NCI-H526 treated with DMSO at 0.1 percent for 48 hours (cell line): ENCODE data around the gene MANSC4.

Source experiments
- DNase-seq: peaks from one replicate; lab custom pipeline; 2025; lab: John Stamatoyannopoulos, UW

Gene MANSC4

DNA sequence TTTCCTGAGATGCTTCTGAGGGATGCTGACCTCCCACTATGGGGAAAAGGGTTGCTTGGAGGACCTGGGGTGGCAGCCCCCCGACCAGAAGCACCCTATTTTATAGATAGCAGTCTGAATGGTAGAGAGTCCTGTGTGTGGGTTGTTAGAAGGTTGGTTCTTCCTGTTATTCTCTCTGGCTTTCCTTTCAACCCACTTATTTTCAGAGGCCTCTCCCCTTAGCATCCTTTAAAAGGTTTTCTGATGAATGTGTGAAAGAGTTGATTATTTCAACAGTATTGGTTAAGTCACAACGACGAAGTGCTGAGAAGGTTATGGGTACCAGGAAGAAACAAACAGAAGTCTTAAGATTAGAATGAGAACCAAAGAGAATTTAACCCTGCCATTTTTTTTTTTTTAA, 20.8 kb upstream of the MANSC4 start:
- no peak for DNase-seq

DNA sequence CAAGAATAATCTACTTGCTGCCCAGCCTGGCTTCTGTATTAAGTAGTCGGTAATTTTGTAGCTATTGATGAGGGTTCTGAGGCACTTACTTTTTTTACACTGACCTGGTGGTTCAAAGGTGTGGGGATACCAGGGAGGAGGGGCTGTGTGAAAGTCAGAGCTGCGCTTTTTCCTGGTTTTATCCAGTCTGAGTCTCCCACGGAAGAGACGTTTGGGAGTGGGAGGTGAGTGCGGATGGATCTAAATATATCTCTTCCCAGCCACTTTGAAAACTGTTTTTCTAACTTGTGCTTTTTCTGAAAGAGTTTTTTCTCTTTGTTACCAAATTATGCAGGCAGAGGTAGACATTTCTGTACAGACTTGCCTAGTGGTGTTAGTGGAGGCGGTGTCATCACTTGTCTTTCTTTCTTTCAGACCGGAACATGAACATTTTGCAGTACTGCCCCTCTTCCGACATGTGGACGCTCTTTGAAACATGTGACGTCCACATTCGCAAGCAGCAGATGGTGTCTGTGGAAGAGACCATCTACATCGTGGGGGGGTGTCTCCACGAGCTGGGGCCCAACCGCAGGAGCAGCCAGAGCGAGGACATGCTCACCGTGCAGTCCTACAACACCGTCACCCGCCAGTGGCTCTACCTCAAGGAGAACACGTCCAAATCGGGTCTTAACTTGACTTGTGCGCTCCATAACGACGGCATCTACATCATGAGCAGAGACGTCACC, 17.4 kb upstream of the MANSC4 start:
- DNase-seq: no peak

DNA sequence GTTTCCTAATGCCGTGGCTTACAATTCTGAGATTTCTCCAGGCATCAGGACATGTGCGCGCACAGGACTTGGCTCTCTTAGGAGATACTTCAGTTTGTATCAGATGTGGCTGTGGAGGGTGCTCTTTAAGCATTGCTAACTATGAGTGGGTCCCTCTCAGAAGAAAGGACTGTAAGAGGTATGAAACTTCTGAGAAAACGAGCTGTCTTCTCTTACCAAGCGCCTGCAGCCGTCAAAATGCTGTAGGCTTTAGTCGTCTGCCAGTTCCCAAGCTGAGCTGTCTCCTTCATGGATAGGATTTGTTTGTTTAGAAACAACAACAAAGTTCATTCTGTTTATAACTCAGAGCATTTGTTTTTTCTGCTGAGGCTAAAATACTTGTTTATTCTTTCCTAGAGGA, 16.1 kb upstream of the MANSC4 start:
- DNase-seq: no peak

DNA sequence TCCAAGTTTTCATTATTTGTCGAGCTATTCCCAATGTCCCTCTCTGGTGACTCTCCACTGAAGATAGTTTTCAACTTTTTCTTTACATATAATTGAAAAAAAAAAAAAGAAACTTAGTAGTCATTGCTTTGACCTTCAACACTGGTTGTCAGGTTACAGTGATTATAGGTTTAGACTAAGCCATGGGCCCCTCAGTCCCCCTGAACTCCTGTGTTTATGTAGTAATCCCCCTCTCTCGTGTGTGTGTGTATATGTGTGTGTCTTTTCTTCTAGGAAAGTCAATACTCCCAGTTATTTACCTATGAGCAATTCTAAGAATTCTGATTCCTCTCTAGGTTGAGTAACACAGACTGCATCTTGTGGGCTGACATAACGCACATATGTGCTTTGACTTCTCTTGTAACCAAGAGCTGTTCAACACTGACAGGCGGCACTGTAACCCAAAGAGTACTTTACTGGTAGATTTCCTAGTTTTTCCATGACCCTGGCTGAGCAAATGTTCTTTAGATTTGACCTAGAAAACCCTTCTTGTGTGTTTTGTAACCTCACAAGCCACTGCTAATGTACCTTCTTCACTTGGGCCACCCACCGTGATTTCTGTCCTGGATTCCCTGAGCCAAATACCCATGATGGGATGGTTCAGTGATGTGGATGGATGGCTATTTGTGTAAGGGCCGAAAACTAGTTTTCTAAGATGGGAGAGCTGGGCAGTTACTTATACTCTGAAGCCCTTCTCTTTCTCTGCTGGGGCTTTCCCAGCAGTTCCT, 15.0 kb upstream of the MANSC4 start:
- no peak for DNase-seq

DNA sequence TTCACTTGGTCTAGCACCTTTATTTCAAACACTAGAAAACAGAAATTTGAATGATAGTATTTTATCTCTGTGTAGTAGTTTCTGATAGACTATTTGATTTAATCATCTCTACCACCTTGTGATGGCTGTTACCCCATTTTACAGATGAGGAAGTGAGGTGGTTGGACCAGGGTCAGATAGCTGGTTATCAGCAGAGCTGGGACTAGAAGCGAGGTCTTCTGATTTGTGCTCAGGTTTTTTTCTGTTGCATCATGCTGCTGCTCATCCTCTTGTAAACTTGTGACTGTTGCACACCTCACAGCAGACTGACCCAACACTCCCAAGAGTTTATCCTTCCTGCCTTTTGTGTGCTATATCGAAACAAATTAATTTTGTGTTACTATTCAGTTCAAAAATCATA, 10.1 kb upstream of the MANSC4 start:
- DNase-seq: no peak

DNA sequence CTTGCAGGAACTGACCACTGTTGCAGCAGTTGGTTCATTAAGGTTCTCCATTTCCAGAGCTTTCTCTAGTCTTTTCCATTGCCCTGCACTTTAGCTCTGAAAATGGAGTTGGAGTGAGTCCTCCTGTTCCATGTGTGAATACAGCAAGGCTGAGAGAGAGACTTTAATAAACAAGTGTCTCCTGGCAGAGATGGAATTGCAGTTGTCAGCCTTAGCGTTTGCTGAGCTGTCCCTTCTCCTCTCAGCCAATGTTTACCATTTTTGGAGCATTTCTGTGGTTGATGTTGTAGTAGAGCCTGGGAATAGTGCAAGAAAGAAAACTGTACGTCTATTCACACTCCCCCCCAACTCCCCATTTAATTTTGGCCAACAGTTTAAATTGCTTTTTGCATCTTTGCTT, 7.5 kb upstream of the MANSC4 start:
- no peak for DNase-seq

DNA sequence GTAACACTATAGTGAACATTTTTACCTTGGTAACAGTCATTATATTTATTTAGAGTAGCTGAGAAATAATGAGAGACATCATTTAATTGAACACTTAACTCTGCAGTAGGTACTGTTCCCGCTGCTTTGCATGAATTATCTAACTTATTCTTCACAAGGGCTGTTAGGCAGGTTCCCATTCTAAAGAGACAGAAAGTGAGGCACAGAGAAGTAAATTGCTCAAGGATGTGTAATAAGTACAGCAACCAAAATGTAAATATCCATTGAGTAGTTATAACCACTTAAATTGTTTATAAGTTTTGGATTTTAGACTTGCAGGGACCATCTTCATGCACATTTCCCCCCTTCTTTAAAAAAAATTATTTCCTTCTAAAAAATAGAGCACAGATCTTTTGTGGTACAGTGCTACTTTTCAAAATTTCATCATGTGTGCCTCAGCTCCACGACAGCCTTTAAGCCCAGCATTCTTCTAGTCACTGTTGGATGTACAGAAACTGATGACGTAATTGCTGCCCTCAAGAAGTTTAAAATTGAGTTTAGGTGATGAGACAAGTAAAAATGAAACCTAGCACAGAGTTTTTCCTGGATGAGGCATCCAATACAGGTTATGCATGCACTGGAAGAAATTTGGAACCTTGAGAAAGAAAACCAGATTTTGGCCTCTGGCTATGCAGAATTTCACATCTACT, 6.0 kb upstream of the MANSC4 start:
- peak; percentile 13 for DNase-seq

DNA sequence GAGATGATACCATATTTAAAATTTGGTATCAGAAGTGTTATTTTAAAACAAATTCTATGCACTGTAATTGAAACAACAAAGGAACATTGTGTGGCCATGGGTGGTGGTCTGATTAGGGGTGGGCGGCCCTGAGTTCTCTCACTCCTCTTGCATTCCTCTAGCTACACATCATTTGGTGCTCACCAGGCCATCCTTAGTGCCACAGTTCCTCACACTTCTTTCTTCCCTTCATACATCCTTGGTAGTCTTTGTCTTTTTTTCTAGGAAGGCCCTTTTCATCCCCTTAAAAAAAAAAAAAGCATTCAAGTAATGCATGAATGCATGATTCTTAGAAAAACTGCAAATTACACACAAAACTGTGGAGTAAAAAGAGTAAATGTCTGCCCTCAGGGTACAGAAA, 2.4 kb upstream of the MANSC4 start:
- no peak for DNase-seq

DNA sequence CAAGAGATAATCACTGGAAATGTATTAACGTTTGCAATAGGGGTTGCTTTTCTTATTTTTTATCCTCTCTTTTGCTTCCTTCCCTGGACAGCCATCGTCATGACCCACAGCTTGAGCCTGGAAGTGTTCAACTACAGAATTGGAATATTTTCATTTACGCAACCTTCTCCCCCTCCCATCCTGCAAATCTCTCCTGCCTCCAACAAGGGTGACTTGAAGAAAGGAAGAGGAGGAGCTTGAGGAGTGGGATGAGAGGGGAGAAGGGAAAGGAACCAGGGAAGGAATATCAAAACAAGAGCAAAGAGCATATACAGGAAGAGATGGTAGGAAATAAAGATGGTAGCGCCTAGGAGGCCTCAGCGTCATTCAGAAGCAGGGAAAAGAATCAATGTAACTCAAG, 1.6 kb upstream of the MANSC4 start:
- no peak for DNase-seq

DNA sequence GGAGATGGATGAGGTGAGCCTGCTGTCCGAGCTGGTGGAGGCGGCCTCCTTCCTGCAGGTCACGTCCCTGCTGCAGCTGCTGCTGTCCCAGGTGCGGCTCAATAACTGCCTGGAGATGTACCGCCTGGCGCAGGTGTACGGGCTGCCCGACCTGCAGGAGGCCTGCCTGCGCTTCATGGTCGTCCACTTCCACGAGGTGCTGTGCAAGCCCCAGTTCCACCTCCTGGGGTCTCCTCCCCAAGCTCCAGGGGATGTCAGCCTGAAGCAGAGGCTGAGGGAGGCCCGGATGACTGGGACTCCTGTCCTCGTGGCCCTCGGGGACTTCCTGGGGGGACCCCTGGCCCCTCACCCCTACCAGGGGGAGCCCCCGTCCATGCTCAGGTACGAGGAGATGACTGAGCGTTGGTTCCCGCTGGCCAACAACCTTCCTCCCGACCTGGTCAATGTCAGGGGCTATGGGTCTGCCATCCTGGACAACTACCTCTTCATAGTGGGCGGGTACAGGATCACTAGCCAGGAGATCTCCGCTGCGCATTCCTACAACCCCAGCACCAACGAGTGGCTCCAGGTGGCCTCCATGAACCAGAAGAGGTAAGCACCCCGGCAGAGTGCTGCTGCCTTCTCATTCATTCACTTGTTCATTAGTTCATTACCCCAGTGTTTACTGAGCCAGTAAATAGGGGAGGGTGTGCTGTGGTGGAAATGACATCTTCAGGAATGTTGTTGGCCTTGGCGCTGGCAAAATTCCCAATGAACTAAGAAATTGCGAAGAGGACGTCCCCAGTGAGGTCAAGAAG, 774 bp upstream of the MANSC4 start:
- peak; percentile 57 for DNase-seq

DNA sequence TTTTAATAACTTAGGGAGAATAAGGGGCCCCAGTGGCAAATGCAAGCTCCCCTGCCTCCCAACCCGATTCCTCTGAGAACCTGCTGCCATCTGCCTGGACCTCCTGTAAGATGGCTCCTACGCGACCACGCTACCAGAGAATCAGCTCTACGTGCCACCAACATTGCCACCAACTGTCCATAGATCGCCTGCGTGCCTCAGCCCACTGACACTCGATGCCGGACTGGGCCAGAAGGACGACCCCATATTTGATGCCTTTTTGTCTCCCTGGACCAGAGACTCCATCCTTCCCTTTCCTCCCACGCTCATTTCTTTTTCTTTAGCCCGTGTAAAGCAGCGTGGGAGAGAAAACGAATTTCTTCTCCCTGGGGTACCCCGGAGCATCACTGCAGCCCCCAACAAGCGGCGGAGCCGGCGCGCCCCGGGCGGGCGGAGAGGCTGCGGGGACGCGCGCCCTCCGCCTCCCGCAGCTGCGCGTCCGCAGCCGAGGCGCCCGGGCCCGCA, 568 bp downstream of the MANSC4 start:
- DNase-seq: peak; percentile 33

DNA sequence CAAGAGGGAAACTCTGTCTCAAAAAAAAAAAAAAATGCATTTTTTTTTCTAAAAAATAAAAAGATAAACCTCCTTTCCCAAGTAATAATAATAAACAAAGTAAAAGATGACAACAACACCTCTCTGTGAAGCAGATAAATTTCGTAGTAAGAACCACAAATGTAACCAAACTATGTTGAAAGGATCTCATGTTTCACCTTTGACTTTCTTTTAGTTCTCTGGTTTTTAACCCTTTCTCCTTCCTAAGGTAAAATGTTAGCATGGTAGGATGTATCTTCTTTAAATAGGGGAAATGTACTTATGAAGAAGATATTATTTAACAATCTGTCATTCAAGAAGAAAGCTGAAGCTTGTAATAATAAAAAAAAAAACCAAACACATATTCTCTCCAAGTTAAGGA, 1.8 kb downstream of the MANSC4 start:
- DNase-seq: no peak

DNA sequence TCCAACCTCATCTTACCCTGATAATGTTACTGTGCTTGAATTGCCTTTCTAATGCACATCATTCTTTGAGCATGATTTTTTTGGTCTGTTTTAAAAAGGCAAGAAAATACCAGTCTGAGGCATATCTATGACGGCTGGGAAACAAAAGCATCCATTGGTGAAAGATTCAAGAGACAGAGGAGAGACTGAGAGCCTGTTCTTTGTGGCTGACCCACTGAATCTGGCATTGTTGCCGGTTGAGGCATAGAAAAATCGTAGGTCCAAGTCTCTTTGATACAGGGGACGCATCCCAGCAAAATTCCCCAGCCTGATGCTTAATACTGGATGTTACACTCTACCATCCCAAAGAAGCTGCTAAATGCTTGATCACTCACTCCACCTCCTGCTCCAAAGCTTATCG, 2.9 kb downstream of the MANSC4 start:
- no peak for DNase-seq

DNA sequence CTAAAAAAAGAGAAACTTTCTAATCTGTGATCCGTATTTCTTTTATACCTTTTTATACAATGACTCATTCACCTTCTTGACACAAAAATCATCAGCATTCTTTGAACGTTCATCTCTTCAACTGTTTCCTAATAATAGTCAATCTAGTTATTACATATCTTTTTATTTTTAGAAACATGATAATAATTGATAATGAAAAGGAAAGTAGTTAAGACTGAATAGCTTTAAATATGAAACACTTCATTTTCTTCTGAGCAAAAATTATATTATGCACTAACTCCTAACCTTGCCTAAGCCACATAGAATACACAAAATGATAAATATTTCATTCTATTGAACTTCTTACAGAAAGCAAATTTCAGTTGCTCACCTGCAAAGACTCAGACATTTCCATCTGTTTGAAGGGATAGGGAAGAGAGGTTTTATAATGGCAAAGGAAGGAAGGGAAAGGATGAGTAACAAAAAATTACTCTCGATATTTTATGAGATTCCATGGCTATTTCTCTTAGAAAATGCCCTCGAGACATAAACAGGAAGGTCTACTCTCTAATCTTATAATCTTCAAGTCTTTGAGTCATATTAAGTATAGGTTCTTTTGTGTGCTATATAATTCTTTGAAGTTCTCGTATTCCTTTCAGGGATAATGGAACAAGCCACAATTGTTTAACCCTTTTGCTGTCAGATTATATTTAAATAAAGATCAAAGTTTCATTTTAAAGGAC, 7.5 kb downstream of the MANSC4 start:
- DNase-seq: no peak

DNA sequence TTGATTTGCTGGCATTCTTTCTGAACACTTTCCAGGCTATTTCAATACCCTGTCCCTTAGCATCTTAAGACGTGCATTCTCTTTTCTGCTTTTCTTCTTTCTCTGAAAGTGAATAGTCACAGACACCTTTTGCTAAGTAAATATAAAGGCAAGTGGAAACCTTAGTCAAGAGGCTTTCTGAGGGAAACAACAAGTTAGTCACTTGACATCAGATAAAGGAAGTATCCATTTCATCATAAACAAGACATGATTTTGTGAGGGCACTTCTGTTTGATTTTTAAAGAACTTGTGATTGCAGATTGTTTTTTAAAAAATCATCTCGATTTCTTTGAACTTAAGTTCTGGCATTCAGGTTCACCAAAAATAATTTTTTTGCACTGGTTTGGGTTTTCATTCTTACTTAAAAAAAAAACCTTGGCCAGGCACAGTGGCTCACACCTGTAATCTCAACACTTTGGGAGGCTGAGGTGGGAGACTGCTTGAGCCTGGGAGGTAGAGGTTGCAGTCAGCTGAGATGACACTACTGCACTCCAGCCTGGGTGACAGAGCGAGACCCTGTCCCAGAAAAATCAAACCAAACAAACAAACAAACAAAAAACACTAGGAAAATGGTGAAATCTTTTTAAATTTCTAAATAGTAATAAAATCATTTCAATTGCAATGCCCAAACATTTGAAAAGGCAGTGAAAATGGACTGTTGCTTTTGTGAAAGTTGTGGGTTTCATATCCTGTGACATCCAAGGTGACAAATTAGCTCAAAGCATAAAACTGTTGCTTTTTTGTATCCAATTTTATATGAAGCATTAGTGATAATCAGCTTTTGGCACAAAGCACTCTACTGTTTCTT, 8.3 kb downstream of the MANSC4 start:
- DNase-seq: no peak

DNA sequence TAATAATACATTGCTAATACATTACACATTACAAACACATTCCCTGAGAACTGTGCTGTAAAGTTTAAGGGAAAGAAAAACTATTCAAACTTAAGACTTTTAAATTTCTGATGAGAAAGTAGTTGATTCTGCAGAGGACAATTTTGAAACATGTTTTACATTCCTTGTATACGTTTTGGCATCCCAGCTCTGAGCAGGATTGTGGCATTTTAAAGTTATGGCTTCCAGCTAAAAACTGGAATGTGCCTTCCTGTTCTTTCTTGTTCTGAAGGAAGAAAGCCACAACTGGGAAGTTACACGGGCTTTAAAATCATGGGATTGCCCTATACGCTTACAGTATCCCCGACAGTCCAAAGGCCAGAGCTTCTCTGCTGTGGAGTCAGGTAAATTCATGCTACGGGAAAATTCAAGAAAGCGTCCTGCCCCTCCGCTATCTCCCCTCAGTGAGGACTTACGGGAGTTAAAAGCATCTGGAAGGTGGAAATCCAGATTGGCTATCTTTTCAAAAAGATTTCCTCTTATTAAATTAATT, 10.8 kb downstream of the MANSC4 start:
- DNase-seq: no peak

DNA sequence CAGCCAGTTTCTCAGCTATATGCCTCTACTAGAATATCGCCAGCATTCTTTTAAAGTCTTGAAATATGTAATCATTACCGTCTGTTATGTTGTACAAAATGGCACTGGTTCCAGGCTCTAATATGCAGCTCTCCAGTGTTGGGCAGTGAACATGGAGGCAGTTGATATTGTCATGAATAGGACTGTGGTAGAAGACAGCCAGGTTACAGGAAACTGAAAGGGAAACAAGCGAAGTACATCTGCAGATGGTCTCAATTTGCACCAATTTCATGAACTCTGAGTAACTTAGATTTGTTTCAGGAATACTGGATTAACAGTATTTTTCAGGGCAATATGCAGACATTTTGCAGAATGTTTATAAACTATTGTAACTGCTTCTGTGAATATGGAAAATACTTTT, 13.4 kb downstream of the MANSC4 start:
- DNase-seq: no peak

DNA sequence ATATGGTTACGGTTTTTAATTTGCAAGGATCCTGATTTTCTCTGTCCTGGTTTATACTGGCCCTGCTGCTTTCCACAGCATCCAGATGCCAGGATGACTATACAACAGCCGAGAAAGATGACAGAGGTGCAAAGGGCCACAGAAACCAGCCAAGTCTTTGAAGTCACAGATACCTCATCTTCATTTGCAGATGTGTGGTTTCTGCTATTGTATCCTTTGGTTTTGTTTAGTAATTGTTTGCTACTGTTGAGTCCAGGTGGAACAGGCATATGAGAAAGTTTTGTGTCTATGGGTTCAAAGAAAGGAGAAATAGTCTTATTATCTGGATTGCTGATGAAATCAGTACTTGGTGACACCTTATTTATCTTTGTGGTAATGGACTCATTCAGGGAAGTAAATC, 17.3 kb downstream of the MANSC4 start:
- no peak for DNase-seq

DNA sequence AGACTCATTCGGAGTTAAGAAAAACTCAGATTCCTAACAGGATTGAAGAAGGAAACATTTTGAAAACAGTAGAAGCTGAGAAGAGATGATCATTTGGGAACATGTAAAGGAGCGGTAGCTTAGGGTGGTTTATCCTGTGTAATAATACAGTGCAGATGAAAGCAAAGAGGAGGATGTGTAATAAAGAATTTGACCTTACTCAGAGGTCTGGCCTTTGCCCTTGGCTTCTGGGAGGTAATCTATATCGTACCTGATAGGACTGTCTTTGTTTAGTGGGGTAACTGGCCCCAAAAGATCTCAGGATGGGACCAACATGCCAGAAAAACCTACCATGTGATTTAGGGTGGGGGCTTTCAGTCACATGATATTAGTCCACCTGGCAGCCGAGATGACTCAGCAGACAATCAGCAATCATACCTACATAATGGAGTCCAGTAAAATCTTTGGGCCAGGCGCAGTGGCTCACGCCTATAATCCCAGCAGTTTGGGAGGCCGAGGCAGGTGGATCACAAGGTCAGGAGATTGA, 23.3 kb downstream of the MANSC4 start:
- no peak for DNase-seq

DNA sequence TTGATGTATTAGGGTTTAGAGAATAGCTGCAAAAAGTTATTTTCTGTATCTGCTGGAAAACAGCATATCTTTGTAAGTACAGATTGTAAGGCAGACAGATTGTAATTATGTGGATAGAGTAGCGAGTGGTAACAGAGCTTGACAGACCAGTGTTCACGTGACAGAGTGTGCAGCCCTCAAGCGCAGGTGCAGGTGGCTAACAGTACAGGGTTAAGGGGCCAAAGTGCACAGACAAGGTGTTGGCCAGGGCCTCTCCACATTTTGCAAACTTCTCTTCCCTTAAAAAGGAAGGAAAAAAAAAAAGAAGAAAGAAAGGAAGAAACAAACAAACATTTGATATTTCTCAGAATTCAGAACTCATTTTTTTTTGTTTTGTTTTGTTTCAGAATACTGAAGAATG, 25.2 kb downstream of the MANSC4 start:
- DNase-seq: no peak
